GM18498 (cell line): ENCODE data around the gene DUOXA2.
"Not testable (repeated sequence)": the region's sequence is repeated elsewhere in the genome, so short reads cannot be mapped to it uniquely, and the experiment has no call there.

Experiments used
- ATAC-seq: cut with Tn5 transposase; IDR thresholded peaks from one replicate; pipeline ENCODE4 v1.9.1; 2021; ENCODE audit warnings: mild to moderate bottlenecking, moderate library complexity; ENCODE audit not compliant: unreplicated experiment

DUOXA2 gene

DNA sequence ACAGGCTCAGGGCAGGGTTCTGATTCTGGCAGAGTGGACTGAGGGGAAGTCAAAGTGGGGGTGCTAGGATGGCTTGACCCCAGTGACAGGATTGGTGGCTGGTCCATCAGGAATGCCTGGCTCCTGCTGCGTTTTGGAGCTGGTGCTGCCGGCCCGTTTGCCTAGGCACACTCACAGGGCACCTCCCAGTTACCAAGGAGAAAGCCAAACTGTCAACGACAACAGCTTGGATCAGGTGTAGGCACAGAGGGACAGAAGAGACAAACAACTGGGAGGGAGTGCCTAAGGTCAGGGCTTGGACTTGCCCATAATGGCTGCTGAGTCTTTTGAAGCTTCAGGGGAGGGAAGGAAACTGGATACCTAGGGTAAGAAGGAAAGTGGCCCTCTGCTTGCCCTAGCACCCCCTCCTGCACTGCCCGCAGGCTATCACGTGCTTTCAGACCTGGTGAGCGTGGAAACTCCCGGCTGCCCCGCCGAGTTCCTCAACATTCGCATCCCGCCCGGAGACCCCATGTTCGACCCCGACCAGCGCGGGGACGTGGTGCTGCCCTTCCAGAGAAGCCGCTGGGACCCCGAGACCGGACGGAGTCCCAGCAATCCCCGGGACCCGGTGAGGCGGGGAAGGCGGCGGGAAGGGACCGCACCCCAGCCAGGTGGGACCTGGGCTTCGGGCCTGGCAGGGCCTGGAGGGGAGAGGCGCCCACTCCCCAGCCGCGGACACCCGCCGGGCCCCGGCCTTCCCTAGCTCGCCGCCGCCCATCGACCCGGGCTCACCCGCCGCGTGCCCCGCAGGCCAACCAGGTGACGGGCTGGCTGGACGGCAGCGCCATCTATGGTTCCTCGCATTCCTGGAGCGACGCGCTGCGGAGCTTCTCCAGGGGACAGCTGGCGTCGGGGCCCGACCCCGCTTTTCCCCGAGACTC, 20.8 kb downstream of the DUOXA2 start:
- no peak for ATAC-seq

DNA sequence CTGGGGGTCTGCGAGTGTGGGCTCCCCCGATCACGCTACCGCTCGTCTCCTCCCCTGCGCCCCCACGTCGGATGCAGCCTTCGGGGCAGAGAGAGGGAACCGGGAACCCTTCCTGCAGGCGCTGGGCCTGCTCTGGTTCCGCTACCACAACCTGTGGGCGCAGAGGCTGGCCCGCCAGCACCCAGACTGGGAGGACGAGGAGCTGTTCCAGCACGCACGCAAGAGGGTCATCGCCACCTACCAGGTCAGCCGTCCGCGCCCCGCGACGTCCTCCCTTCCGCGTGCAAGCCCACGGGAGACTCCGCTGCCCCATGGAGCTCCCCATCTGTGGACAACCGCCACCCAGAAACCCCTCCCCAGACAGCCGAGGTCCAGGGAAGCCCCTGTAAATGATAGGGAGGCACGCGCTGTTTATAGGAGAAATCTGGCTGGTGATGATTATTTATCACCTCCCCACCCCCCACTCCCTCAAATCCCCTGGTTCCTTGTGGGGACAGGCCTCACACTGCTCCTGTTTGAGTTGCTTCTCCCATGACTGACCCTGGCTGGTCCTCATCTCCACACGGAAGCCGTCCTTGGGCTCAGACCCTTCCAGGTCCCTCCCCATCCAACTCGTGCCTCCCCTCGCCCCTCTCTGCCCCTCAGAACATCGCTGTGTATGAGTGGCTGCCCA, 21.7 kb downstream of the DUOXA2 start:
- ATAC-seq, result not testable (repeated sequence)

DNA sequence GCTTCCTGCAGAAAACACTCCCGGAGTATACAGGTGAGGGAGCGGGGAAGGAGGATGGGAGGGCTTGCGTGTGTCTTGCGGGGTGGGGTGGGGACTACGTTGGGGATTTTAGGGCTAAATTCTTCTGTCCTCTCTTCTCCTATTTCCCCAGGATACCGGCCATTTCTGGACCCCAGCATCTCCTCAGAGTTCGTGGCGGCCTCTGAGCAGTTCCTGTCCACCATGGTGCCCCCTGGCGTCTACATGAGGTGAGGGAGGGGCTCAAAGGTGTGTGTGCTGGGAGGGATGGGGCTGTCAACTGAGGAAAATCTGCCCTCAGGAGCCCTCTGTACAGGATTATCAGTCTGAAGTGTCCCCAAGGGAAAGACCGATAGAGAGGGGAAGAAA, 22.2 kb downstream of the DUOXA2 start:
- no peak for ATAC-seq

DNA sequence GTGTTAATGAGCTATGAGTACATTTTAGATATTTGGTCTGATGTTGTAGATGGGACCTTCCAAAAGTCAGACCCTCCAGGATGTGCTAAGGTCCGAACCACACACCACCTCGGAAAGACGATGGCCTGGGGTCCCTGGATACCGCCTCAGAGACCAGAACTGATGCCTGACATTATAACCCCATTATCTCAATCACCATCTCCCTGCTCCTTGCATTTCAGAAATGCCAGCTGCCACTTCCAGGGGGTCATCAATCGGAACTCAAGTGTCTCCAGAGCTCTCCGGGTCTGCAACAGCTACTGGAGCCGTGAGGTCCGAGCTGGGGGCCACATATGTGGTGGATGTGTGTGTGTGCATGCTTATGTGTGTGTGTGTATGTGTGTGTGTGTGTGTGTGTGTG, 23.6 kb downstream of the DUOXA2 start:
- ATAC-seq, result no peak

DNA sequence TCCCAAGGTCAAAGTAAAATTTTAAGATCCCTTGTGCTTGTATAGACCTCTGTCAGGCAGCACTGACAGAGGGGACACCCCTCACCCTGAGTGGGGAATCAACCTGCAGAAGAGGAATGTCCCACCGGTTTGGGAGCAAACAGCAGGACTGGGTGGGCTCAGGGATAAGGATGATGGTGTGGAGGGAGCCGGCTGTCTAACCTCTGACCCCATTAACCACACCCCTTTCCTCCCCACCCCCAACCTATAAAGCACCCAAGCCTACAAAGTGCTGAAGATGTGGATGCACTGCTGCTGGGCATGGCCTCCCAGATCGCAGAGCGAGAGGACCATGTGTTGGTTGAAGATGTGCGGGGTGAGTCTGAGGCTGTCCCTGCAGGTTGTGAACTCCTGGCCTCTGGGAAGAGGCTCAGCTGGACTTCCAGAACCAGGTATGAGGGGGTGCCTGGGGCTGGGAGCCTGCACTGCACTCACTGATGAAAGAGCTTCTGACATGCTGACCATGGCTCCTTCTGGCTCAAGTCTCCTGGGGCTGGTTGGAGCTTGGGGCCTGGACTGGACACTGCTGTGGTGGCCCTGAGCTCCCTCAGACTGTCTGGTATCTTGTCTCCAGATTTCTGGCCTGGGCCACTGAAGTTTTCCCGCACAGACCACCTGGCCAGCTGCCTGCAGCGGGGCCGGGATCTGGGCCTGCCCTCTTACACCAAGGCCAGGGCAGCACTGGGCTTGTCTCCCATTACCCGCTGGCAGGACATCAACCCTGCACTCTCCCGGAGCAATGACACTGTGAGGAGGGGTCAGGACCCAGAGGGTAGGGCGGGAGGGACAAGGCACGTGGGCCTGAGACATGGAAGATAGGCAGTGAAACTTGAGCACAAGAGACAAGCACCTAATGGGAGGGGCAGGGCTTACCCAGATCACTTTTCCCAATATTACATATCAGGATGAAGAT, 25.0 kb downstream of the DUOXA2 start:
- ATAC-seq, result no peak

DNA sequence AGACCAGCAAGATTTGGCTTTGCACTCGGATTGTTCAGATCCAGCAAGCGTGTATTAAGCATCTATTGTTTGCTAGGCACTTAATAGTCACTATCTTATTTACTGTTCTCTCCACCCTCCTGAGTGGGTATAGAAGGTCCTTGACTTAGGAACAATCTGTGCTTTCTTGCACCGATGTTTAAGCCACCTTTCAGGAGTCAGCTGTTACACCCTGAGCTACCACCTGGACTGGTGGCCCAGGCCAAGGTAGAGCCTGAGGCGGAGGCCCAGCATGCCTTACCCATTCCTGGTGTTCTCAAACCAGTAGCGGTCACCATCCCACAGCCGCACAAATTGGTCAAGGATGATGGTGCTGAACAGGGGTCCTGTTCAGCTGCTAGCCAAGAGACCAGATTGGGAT, 25.6 kb downstream of the DUOXA2 start:
- no peak for ATAC-seq

DNA sequence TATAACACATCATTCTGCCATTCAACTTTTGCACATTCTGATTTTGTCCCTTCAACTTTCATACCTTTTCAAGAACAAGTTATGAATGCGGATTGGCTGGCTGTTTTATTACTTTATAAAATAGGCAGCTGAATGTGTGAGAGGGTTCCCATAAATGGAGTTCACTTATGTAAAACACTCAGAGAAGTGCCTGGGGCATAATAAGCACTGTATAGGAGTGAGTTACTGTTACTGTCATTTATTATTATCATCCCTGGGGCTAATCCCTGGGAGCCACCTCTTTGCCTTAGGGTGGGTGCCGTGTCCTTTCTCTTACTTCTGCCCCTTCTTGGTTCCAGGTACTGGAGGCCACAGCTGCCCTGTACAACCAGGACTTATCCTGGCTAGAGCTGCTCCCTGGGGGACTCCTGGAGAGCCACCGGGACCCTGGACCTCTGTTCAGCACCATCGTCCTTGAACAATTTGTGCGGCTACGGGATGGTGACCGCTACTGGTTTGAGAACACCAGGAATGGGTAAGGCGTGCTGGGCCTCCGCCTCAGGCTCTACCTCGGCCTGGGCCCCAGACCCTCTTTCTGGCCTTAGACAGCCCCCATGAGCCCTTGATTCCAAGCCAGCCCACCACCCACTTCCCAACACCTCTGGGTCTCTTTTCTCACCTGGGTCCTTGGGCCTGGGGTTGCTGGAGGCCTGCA, 26.6 kb downstream of the DUOXA2 start:
- ATAC-seq, result no peak

DNA sequence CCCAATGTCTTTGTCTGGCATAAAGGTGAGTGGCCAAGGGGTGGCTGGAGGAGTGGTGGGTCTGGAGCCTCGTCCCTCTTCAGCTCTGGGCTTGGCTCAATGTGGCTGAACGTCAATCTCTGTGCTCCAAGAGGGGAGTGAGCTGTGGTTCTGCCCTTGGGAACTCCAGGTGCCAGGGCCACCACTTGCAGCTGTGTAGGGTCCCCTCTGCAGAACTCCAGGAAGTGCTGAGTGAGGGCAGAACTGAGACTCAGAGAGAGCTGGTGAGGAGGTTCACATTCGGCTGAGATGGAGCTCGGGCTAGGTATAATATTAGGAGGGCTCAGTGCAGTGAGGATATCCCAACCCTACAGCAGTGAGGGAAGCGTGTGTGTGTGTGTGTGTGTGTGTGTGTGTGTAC, 27.3 kb downstream of the DUOXA2 start:
- no peak for ATAC-seq

DNA sequence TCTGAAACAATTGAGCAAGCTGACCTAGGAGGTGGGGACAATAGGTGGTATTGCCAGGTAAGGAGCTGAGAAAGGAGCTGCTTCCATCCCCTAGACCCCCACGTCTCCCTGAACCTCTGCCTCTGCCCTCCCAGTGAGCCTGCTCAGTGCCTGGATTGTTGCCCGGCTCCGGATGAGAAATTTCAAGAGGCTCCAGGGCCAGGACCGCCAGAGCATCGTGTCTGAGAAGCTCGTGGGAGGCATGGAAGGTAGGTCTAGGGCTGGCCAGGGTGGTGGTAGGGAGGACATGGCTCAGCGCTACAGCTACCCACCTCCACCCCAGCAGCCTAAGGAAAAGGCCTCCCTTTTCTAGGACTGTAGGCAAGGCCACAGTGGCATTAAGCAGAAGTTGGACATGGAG, 28.9 kb downstream of the DUOXA2 start:
- ATAC-seq, result no peak

DNA sequence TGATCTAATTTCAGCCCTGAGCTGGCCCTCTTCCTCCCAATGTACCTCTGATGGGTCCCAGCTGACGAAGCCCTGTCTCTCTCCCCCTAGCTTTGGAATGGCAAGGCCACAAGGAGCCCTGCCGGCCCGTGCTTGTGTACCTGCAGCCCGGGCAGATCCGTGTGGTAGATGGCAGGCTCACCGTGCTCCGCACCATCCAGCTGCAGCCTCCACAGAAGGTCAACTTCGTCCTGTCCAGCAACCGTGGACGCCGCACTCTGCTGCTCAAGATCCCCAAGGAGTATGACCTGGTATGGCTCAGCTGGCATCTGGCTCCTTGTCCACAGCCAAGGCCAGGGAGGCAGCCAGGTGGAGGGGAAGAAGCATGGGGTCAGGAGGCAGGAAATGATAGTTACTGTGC, 29.8 kb downstream of the DUOXA2 start:
- no peak for ATAC-seq

DNA sequence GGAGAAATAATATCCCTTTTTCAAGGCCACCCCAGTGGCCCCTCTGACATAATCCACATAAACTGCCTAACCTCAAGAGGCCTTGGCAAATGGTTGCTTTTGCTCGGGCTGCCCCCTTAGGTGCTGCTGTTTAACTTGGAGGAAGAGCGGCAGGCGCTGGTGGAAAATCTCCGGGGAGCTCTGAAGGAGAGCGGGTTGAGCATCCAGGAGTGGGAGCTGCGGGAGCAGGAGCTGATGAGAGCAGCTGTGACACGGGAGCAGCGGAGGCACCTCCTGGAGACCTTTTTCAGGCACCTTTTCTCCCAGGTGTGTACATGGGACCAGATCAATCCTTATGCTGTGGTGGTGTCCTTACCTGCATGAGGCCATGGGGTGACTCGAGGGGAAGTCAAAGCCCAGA, 30.6 kb downstream of the DUOXA2 start:
- ATAC-seq, result no peak

DNA sequence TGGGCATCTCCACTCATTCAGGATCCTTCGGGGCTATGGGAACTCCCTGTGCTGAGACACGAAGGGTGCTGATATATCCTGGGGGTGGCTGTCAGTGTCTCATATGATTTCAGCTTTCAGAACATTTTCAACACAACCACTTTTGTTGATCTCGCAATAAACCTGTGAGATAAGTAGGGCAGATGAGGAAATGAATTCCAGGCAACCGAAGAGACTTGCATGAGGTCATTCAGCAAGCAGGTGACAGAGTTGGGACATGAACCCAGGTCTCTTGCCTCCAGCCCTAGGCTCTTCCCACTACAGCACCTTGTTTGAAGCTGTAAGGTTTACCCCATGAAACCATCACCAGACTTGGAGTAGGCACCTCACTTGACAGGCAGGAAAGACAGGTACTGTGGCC, 32.3 kb downstream of the DUOXA2 start:
- no peak for ATAC-seq

DNA sequence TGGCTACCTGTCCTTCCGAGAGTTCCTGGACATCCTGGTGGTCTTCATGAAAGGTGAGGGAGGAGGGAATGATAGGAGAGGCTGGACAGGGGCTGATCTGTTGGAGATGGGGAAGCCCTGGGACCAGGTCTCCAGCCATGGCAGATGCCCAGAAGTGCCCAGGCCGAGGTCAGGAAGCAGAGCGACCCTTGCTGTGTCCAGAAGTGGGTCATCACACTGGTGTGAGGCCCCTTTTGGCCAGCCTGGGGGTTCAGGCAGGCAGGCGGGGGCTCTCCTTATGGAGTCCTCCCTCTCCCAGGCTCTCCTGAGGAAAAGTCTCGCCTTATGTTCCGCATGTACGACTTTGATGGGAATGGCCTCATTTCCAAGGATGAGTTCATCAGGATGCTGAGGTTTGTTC, 33.5 kb downstream of the DUOXA2 start:
- ATAC-seq, result no peak

DNA sequence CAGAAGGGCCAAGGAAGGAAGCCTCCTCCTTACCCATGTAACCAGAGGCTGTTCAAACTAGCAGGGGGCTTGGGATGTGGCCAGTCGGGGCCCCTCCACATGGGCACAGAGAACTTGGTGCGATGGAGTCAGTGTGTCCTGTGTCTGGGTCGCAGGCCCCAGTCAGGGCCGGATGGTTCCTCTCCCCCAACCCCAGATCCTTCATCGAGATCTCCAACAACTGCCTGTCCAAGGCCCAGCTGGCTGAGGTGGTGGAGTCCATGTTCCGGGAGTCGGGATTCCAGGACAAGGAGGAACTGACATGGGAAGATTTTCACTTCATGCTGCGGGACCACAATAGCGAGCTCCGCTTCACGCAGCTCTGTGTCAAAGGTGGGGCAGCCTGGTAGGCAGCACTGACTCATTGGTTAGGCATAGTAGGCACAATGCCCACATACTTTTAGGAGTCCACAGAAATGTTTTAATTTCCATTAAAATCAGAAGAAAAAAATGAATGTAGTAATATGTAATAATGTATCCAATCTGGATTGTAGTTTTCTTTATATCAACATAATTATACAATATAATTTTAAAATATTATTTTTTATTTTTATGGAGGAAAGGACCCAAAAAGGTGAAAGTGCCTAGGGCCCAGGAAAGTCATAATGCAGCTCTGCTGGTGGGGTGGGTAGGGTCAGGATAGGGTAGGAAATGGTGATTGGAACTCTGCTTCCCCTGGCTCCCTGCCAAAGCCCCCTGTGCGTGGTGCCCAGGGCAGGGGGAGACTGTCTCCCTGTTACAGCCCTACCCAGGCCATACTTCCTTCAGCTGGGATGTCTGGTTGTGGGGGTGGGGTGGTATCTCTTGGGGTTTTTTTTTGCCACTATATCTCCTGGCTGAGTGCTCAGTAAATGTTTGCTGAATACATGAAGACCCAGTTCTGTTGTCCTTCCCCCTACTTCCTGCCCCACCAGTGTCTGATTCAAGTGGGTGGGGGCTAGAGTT, 34.2 kb downstream of the DUOXA2 start:
- no peak for ATAC-seq

DNA sequence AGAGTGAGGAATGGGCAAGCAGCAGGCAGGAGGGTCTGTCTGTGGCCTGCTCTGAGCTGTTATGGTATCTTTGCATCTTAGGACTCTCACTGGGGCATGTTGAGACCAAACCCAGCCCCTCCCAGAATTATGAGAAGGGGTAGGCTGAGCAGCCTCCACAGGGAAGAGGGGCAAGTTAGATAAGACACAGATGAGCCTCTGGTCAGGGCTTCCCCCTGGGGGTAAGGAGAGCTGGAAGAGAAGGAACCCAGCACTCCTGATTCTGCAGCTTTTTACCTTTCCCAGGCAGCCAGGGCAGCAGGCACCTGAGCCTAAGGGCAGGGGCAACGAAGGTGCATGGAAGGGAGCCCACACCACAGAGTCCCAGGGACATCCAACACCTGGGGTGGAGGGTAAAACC, 34.9 kb downstream of the DUOXA2 start:
- ATAC-seq, result no peak

DNA sequence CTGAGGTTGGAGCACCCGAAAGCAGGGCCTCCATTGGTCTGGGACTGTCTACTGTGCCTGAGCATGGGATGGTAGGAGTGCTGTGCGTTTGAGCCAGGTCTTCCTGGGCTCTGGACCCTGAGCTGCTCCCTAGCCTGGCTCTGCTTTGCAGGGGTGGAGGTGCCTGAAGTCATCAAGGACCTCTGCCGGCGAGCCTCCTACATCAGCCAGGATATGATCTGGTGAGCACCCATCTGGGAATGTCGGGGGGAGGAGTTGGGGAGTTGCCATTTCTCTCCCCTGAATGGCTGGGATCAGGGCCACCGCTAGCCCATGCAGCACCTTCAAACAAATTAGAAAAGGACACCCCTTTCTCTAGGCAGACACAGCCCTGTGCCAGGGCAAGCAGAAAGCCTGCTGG, 36.4 kb downstream of the DUOXA2 start:
- ATAC-seq, result no peak

DNA sequence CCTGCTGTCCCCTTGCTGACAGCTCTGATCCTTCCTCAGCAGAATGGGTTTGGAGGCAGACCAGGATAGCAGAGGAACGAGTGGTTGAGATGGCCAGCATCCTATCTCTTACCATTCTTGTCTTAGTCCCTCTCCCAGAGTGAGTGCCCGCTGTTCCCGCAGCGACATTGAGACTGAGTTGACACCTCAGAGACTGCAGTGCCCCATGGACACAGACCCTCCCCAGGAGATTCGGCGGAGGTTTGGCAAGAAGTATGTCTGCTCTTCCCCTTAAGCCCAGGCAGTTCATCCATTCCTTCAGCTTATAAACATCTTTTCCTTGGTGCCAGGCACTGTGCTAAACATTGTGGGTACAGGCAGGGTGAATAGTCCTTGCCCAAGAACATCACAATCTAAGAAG, 36.9 kb downstream of the DUOXA2 start:
- ATAC-seq, result no peak

DNA sequence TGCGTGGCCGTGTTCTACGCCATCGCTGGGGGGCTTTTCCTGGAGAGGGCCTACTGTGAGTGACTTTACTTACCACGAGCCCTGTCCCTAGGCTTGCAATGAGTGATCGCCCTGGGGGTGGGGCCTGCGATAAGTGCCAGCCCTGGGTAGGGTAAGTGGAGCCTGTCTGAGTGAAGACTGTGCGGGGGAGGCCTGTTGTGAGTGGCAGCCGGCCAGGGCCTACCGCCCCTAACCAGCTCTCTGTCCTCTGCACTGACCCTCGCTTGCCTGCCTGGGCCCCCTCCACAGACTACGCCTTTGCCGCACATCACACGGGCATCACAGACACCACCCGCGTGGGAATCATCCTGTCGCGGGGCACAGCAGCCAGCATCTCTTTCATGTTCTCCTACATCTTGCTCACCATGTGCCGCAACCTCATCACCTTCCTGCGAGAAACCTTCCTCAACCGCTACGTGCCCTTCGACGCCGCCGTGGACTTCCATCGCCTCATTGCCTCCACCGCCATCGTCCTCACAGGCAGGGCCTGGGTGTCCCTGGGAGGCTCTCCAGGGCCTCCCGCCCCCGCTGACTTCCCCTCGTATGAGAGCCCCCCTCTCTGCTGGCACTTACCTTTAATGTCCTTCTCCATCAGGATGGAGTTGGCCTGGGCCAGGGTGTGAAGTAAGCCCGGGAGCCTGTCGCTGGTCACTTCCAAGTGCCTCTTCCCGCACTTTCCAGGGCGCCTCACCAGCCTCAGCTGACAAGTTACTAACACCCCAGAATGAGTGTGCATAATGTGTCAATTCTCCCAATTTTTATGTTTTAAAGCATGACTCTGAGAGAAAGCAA, 38.1 kb downstream of the DUOXA2 start:
- ATAC-seq, result no peak

DNA sequence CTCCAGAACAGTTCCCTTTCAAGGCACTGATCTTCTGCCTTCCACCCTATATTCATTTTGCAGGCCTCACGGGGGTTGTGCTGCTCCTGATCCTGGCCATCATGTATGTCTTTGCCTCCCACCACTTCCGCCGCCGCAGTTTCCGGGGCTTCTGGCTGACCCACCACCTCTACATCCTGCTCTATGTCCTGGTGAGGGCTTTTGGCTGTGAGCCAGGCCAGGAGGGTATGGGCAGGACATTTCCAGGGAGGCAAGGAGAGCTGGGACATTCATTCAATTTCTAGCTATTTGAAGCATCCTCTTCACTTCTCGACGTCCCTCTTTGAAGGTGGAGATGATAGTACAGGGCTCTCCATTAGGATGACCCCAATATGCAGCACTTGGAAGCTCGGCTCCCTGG, 41.6 kb downstream of the DUOXA2 start:
- no peak for ATAC-seq
